Inferior parietal cortex (tissue), 1 donor: ENCODE measurements around the gene TCF4.

ENCODE experiments used
- DNase-seq: peaks from one replicate; pipeline ENCODE4 v3.0.0-alpha.2; 2016; ENCODE audit errors: extremely low spot score

TCF4 gene

GRCh38 chr18:55189972-55190371, 398.0 kb downstream of the TCF4 start:
- DNase-seq, result no peak

- no peak for DNase-seq
Measured at GRCh38 chr18:55186588-55186987, 401.4 kb downstream of the TCF4 start.

- no peak for DNase-seq
Measured at GRCh38 chr18:55185391-55185790, 402.6 kb downstream of the TCF4 start.

- DNase-seq, result no peak
Measured at GRCh38 chr18:55179835-55180234, 408.2 kb downstream of the TCF4 start.

GRCh38 chr18:55179425-55179824, 408.6 kb downstream of the TCF4 start:
- no peak for DNase-seq

- DNase-seq, result no peak
Measured at GRCh38 chr18:55173291-55173690, 414.7 kb downstream of the TCF4 start.
